Measurements from ENCODE around the gene NFYC. TPM values are rescaled to one million over a fixed set of nuclear protein-coding genes. Genes with fewer than 3 reads are reported as not detected.

NFYC gene
- total RNA-seq, 1 experiment from 2014 or later: 38.1 TPM

GRCh38 chr1:40758578-40759343 is 67.3 kb downstream of the NFYC start:
- no peak for DNase-seq (ENCODE audit: low read depth)

- no peak for DNase-seq (ENCODE audit: low read depth)
Observed at GRCh38 chr1:40760984-40761383, 69.5 kb downstream of the NFYC start.

- no peak for DNase-seq (ENCODE audit: low read depth)
Observed at GRCh38 chr1:40762144-40762923, 70.8 kb downstream of the NFYC start.

GRCh38 chr1:40763742-40764532 is 72.4 kb downstream of the NFYC start:
- no peak for DNase-seq (ENCODE audit: low read depth)

GRCh38 chr1:40764981-40765380 is 73.5 kb downstream of the NFYC start:
- no peak for DNase-seq (ENCODE audit: low read depth)

GRCh38 chr1:40766017-40766416 is 74.5 kb downstream of the NFYC start:
- no peak for DNase-seq (ENCODE audit: low read depth)

- DNase-seq (ENCODE audit: low read depth): no peak
Observed at GRCh38 chr1:40766560-40766959, 75.1 kb downstream of the NFYC start.

GRCh38 chr1:40768146-40768990 is 76.9 kb downstream of the NFYC start:
- no peak for DNase-seq (ENCODE audit: low read depth)

GRCh38 chr1:40769815-40770214 is 78.3 kb downstream of the NFYC start:
- no peak for DNase-seq (ENCODE audit: low read depth)

- DNase-seq (ENCODE audit: low read depth): no peak
Observed at GRCh38 chr1:40770296-40771070, 79.0 kb downstream of the NFYC start.

GRCh38 chr1:40772146-40772955 is 80.8 kb downstream of the NFYC start:
- no peak for DNase-seq (ENCODE audit: low read depth)

- DNase-seq (ENCODE audit: low read depth): no peak
Observed at GRCh38 chr1:40773748-40774265, 82.3 kb downstream of the NFYC start.

GRCh38 chr1:40774266-40774998 is 82.9 kb downstream of the NFYC start:
- no peak for DNase-seq (ENCODE audit: low read depth)

- no peak for DNase-seq (ENCODE audit: low read depth)
Observed at GRCh38 chr1:40776236-40777072, 85.0 kb downstream of the NFYC start.

GRCh38 chr1:40777224-40777970 is 85.9 kb downstream of the NFYC start:
- no peak for DNase-seq (ENCODE audit: low read depth)

GRCh38 chr1:40780678-40781607 is 89.4 kb downstream of the NFYC start:
- DNase-seq (ENCODE audit: low read depth): peak; percentile 45

All from M059J (cell line).